ENCODE measurements around the gene MIP. TPM values are rescaled to one million over a fixed set of nuclear protein-coding genes. Genes with fewer than 3 reads are reported as not detected.
"Not testable (repeated sequence)": the region's sequence is repeated elsewhere in the genome, so short reads cannot be mapped to it uniquely, and the experiment has no call there.

MIP gene
- total RNA-seq, 1 experiment from 2014 or later: not detected

GRCh38 chr12:56411781-56412639 lies 42.4 kb downstream of the MIP start:
- no peak for DNase-seq (ENCODE audit: extremely low read depth, low read depth)

- no peak for DNase-seq (ENCODE audit: extremely low read depth, low read depth)
Measured at GRCh38 chr12:56410768-56411167, 43.7 kb downstream of the MIP start.

GRCh38 chr12:56408799-56409417 lies 45.5 kb downstream of the MIP start:
- DNase-seq (ENCODE audit: extremely low read depth, low read depth): no peak

GRCh38 chr12:56404227-56404626 lies 50.2 kb downstream of the MIP start:
- not testable (repeated sequence) for DNase-seq (ENCODE audit: extremely low read depth, low read depth)

GRCh38 chr12:56401612-56402011 lies 52.8 kb downstream of the MIP start:
- not testable (repeated sequence) for DNase-seq (ENCODE audit: extremely low read depth, low read depth)

GRCh38 chr12:56401125-56401524 lies 53.3 kb downstream of the MIP start:
- DNase-seq (ENCODE audit: extremely low read depth, low read depth): not testable (repeated sequence)

Other genes starting within 250 kb of the MIP start
- 92.7 and 102 TPM in 2 replicates for gene RNF41, start 232.7 kb downstream of the MIP start, total RNA-seq (2014; rRNA removed; shearing (Covaris generic))
- gene NABP2, start 230.3 kb downstream of the MIP start, total RNA-seq (2014; rRNA removed; shearing (Covaris generic)): 66.3 and 72.3 TPM in 2 replicates
- 0.84 TPM in 1 of 2 replicates, not detected in the other for gene SLC39A5, start 224.6 kb downstream of the MIP start, total RNA-seq (2014; rRNA removed; shearing (Covaris generic))
- 29.0 and 32.7 TPM in 2 replicates for gene ANKRD52, start 196.3 kb downstream of the MIP start, total RNA-seq (2014; rRNA removed; shearing (Covaris generic))
- 13.5 and 14.2 TPM in 2 replicates for gene COQ10A, start 187.7 kb downstream of the MIP start, total RNA-seq (2014; rRNA removed; shearing (Covaris generic))
- 141 and 153 TPM in 2 replicates for gene CS, start 154.3 kb downstream of the MIP start, total RNA-seq (2014; rRNA removed; shearing (Covaris generic))
- gene CNPY2, start 138.7 kb downstream of the MIP start, total RNA-seq (2014; rRNA removed; shearing (Covaris generic)): 142 and 150 TPM in 2 replicates
- 71.1 and 73.6 TPM in 2 replicates for gene PAN2, start 120.7 kb downstream of the MIP start, total RNA-seq (2014; rRNA removed; shearing (Covaris generic))
- 0.17 TPM in 1 of 2 replicates, not detected in the other for gene IL23A, start 115.8 kb downstream of the MIP start, total RNA-seq (2014; rRNA removed; shearing (Covaris generic))
- 20.2 and 20.6 TPM in 2 replicates for gene STAT2, start 94.5 kb downstream of the MIP start, total RNA-seq (2014; rRNA removed; shearing (Covaris generic))
- not detected in 2 replicates for gene APOF, start 91.8 kb downstream of the MIP start, total RNA-seq (2014; rRNA removed; shearing (Covaris generic))
- 8.6 and 17.1 TPM in 2 replicates for gene TIMELESS, start 5.2 kb downstream of the MIP start, total RNA-seq (2014; rRNA removed; shearing (Covaris generic))
- 1.8 and 2.5 TPM in 2 replicates for gene SPRYD4, start 13.9 kb upstream of the MIP start, total RNA-seq (2014; rRNA removed; shearing (Covaris generic))
- gene GLS2, start 33.5 kb upstream of the MIP start, total RNA-seq (2014; rRNA removed; shearing (Covaris generic)): not detected in 2 replicates
- 49.6 and 52.8 TPM in 2 replicates for gene RBMS2, start 67.2 kb upstream of the MIP start, total RNA-seq (2014; rRNA removed; shearing (Covaris generic))
- 30.4 and 32.4 TPM in 2 replicates for gene BAZ2A, start 175.7 kb upstream of the MIP start, total RNA-seq (2014; rRNA removed; shearing (Covaris generic))
- 1,105 and 1,272 TPM in 2 replicates for gene ATP5F1B, start 191.3 kb upstream of the MIP start, total RNA-seq (2014; rRNA removed; shearing (Covaris generic))
- 191 and 222 TPM in 2 replicates for gene PTGES3, start 233.6 kb upstream of the MIP start, total RNA-seq (2014; rRNA removed; shearing (Covaris generic))